H1 (cell line): ENCODE results near the gene MEIOB.

Experiments
- ATF2 ChIP-seq: IDR thresholded peaks from 2 replicates; pipeline ENCODE4 v1.6.1; 2012; ENCODE audit warnings: low read length, inconsistent platforms
- CTCF ChIP-seq, 3 experiments: IDR thresholded peaks; 1 replicate in 2 of 3; 2 replicates in 1 of 3; pipeline versions ENCODE4 v1.5.1 to v1.6.1; 2011; ENCODE audit warnings: low read length in 3 of 3, mild to moderate bottlenecking in 3 of 3, inconsistent platforms in 2 of 3, low read depth in 1 of 3, moderate library complexity in 1 of 3; ENCODE audit not compliant: insufficient read depth in 1 of 3; ENCODE audit errors: control extremely low read depth in 1 of 3
- FOSL1 ChIP-seq: IDR thresholded peaks from 2 replicates; pipeline ENCODE4 v1.6.1; 2011; ENCODE audit warnings: mild to moderate bottlenecking, low read depth, low read length, moderate library complexity; ENCODE audit not compliant: insufficient read depth
- MAFK ChIP-seq: IDR thresholded peaks from 2 replicates; pipeline ENCODE4 v1.6.1; 2012; ENCODE audit warnings: low read depth, mild to moderate bottlenecking, improper control_type of control experiment, low read length
- MAX ChIP-seq: IDR thresholded peaks from 2 replicates; pipeline ENCODE4 v1.6.1; 2012; ENCODE audit warnings: inconsistent platforms
- TAF1 ChIP-seq: IDR thresholded peaks from 2 replicates; pipeline ENCODE4 v1.6.1; 2011; ENCODE audit warnings: mild to moderate bottlenecking, low read depth, low read length

- TF ChIP-seq CTCF (IDR thresholded peaks at IDR 0.05; ENCODE audit: control extremely low read depth in 1 of 3, insufficient read depth in 1 of 3, low read depth in 1 of 3, low read length in 3 of 3) (no peak), MAFK (no peak), ATF2 (no peak), MAX (no peak), FOSL1 (no peak), TAF1 (no peak)
These were observed 43.1 kb downstream of the MEIOB start for GRCh38 chr16:1828645-1829410.
